Activated T-helper 2 cell treated with anti-CD3 and anti-CD28 coated beads, Interferon-gamma antibody, Interleukin-2, Interleukin-4, amounts not matched to agents 10 μg/mL and 5 μg/mL and 100 μg/mL, durations not matched to agents 14 hours and 24 hours and 36 hours (primary cell): ENCODE data around the gene A2M. TPM values are rescaled to one million over a fixed set of nuclear protein-coding genes. Genes with fewer than 3 reads are reported as not detected.

ENCODE experiments used
- DNase-seq: peaks from one replicate; pipeline ENCODE4 v3.0.0; 2021; ENCODE audit warnings: low spot score
- H3K27ac Mint-ChIP-seq: one replicate; pipeline ENCODE4 v1.8.0; 2021; ENCODE audit warnings: mixed read lengths
- H3K27me3 Mint-ChIP-seq: one replicate; pipeline ENCODE4 v1.8.0; 2021; ENCODE audit warnings: low read depth, mixed read lengths
- H3K36me3 Mint-ChIP-seq: one replicate; pipeline ENCODE4 v1.8.0; 2021; ENCODE audit warnings: low read depth, mixed read lengths
- H3K4me1 Mint-ChIP-seq: one replicate; pipeline ENCODE4 v1.8.0; 2021; ENCODE audit warnings: low read depth, mixed read lengths
- H3K4me3 Mint-ChIP-seq: one replicate; pipeline ENCODE4 v1.8.0; 2021; ENCODE audit warnings: low read depth, mild to moderate bottlenecking, moderate library complexity, mixed read lengths
- H3K9me3 Mint-ChIP-seq: one replicate; pipeline ENCODE4 v1.8.0; 2021; ENCODE audit warnings: mixed read lengths
- intact Hi-C: fragments of 100-400 bp; cut with micrococcal nuclease; formaldehyde crosslinking; loops from one replicate; pipeline ENCODE4 v1.15.1; 2023
- total RNA-seq: library from RNA; stranded (reverse); gene quantifications from 2 replicates; pipeline ENCODE4 v1.2.3, GENCODE V29; 2022

A2M gene
- total RNA-seq, 1 donor from 2014 or later = not detected

DNA sequence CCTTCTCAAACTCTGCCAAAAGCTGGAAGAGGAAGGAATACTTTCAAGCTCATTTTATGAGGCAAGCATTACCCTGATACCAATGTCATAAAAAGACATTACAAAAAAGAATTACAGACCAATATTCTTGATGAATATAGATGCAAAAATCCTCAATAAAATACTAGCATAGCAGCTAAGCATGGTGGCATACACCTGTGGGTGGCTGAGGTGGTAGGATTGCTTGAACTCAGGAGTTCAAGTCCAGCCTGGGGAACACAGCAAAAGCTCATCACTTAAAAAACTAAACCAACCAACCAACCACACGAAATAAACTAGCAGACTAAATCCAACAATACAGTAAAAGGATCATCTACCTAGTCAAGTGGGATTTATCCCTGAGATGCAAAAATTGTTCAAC, 29.6 kb downstream of the A2M start:
- Mint-ChIP-seq H3K9me3 (peaks cover 14% of the 10 kb centered on the region), H3K36me3 (no peaks in the 10 kb centered on the region), H3K4me3 (no peak overlapping the region), H3K4me1 (no peaks in the 10 kb centered on the region), H3K27ac (no peak overlapping the region), H3K27me3 (peaks cover 9% of the 10 kb centered on the region)
- intact Hi-C loops = no loop called here
- no peak for DNase-seq

DNA sequence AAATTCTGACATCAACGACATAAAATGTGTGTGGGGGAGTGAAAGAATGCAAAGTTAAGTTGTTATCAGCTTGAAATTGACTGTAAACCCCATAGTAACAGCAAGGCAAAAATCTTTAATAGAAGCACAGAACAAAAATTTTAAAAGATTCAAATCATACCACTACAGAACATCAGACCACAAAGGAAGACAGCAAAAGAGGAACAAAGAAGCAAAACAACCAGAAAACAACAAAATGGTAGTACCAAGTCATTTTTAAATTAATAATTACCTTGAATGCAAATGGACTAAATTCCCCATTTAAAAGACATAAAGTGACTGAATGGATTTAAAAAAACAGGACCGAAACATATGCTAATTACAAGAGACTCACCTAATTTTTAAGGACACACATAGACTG, 31.3 kb downstream of the A2M start:
- Mint-ChIP-seq H3K4me1 (no peaks in the 10 kb centered on the region), H3K9me3 (peaks cover 14% of the 10 kb centered on the region), H3K4me3 (no peak overlapping the region), H3K27me3 (peaks cover 12% of the 10 kb centered on the region), H3K36me3 (no peaks in the 10 kb centered on the region), H3K27ac (no peak overlapping the region)
- no peak for DNase-seq
- intact Hi-C loops = no loop called here

DNA sequence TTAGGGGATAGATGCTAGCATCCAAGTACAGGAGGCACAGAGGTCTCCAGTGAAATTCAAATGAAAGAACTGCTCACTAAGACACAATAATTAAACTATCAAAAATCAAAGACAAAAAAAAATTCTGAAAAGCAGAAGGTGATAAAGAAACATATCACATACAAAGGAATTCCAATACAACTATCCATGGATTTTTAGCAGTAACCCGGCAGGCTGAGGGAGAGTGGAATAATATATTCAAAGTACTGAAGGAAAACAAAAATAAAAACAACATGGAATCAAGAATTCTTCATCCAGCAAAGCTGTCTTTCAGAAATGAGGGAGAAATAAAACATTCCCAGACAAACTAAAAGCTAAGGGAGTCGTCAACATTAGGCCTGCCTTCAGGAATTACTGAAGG, 31.9 kb downstream of the A2M start:
- H3K9me3 Mint-ChIP-seq = peaks cover 14% of the 10 kb centered on the region
- no peak for DNase-seq
- intact Hi-C loops = no loop called here
- no peaks in the 10 kb centered on the region for H3K36me3 Mint-ChIP-seq
- no peaks in the 10 kb centered on the region for H3K4me1 Mint-ChIP-seq
- H3K27ac Mint-ChIP-seq = no peak overlapping the region
- peaks cover 12% of the 10 kb centered on the region for H3K27me3 Mint-ChIP-seq
- H3K4me3 Mint-ChIP-seq = no peak overlapping the region

DNA sequence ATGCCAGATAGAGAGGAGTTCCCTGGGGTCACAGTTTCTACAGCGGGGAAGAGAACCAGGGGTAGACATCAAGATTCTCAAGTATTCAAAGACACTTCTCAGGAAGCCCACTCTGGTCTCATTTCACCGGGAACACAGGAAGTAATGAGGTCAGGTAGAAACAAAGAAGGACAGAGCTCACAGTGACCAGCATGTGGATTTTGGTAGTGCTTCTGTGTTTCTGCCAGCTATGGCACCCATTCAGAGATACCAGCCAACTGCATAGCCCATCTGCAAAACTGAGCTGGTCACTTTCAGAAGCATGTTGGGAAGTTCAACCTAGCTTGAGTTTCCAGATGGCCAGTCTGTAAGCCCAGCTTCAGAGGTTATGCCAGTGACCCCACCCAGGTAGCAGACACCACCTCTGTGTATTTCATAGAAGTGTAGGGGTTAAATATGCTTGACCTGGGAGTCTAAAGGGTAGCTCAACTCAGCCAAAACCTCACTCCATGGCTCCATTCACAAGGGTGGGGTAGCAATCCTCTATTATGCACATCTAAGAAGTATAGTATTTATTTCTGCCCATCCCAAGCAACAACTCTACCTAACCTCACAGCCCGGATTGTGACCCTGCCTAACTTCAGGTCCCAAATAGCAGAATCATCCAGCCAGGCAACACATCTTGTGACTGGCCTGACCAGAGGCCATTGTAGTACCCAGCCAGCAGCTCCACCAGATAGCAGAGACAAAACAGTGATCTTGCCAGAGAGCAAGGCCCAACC, 33.9 kb downstream of the A2M start:
- no peaks in the 10 kb centered on the region for H3K4me1 Mint-ChIP-seq
- peaks cover 14% of the 10 kb centered on the region for H3K9me3 Mint-ChIP-seq
- no peaks in the 10 kb centered on the region for H3K36me3 Mint-ChIP-seq
- no peak for DNase-seq
- intact Hi-C loops = no loop called here
- peaks cover 15% of the 10 kb centered on the region for H3K27me3 Mint-ChIP-seq
- no peak overlapping the region for H3K4me3 Mint-ChIP-seq
- H3K27ac Mint-ChIP-seq = no peak overlapping the region

DNA sequence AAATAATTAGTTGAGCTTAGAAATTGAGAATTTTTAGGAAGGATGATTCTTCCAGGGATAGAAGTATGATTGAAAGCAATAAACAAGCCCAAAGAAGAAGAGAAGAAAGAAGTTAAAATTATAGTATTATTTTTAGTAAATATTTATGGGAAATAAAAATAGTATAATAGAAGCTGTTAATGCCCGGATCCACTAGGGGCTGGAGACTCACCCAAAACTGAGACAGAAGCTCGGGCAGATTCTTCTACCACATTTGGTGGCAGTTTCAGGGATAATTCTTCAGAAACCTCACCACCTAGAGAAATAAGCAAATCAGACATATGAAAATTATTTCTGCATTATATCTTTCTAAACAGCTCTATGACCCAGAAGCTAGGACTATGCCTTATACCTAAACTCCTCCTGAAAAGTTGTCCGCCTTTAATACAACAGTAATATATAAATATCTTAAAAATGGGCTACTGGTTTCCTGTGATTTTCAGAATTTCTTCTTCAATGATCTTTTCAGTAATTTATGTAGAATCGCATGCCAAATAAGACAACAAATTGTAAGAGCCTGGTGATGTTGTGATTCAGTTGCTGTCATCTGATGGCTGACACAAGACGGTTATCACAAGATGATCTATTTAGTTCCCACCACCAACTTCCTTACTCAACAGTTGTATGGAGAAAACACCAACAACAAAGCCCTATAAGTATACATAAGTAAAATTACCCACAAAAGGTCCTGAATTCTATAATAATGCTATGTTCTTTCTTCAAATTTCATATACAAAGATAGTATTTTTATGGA, 35.6 kb downstream of the A2M start:
- no peaks in the 10 kb centered on the region for H3K36me3 Mint-ChIP-seq
- H3K9me3 Mint-ChIP-seq = peaks cover 14% of the 10 kb centered on the region
- no peak for DNase-seq
- peaks cover 14% of the 10 kb centered on the region for H3K27me3 Mint-ChIP-seq
- H3K4me1 Mint-ChIP-seq = no peaks in the 10 kb centered on the region
- H3K4me3 Mint-ChIP-seq = no peak overlapping the region
- no peak overlapping the region for H3K27ac Mint-ChIP-seq
- intact Hi-C loops = no loop called here

GRCh38 chr12:9079082-9079481, 36.6 kb downstream of the A2M start:
- H3K9me3 Mint-ChIP-seq = peaks cover 8% of the 10 kb centered on the region
- no peak overlapping the region for H3K27ac Mint-ChIP-seq
- no peaks in the 10 kb centered on the region for H3K4me1 Mint-ChIP-seq
- peaks cover 11% of the 10 kb centered on the region for H3K27me3 Mint-ChIP-seq
- H3K4me3 Mint-ChIP-seq = no peak overlapping the region
- H3K36me3 Mint-ChIP-seq = no peaks in the 10 kb centered on the region
- DNase-seq = no peak
- intact Hi-C loops = no loop called here

GRCh38 chr12:9077152-9078031, 38.3 kb downstream of the A2M start:
- H3K9me3 Mint-ChIP-seq = no peaks in the 10 kb centered on the region
- peaks cover 7% of the 10 kb centered on the region for H3K27me3 Mint-ChIP-seq
- intact Hi-C loops = no loop called here
- H3K4me1 Mint-ChIP-seq = no peaks in the 10 kb centered on the region
- no peaks in the 10 kb centered on the region for H3K36me3 Mint-ChIP-seq
- H3K27ac Mint-ChIP-seq = no peak overlapping the region
- no peak overlapping the region for H3K4me3 Mint-ChIP-seq
- DNase-seq = no peak

DNA sequence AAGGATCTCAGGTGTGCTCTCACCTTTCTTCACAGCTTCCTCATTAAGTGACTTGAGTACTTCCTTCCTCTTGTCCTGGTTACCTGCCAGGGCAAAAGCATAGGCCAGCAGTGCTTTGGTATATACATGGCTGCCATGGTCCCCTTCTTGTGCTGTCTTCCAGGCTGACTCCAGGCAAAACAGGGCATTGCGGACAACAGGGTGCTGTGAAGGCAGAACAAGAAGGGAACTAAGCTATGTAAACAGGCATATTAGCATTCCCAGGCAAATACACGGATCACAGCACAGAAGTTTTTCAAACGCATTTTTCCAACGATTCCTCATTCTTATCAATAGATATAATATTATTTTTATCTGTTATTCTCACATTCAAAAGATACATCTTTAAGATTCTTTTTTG, 39.0 kb downstream of the A2M start:
- Mint-ChIP-seq H3K4me1 (no peaks in the 10 kb centered on the region), H3K9me3 (no peaks in the 10 kb centered on the region), H3K36me3 (no peaks in the 10 kb centered on the region), H3K4me3 (no peak overlapping the region), H3K27me3 (peaks cover 7% of the 10 kb centered on the region), H3K27ac (no peak overlapping the region)
- intact Hi-C loops = no loop called here
- DNase-seq = no peak

GRCh38 chr12:9075138-9075535, 40.6 kb downstream of the A2M start:
- no peak overlapping the region for H3K27ac Mint-ChIP-seq
- H3K9me3 Mint-ChIP-seq = no peaks in the 10 kb centered on the region
- H3K27me3 Mint-ChIP-seq = peaks cover 9% of the 10 kb centered on the region
- intact Hi-C loops = no loop called here
- H3K36me3 Mint-ChIP-seq = no peaks in the 10 kb centered on the region
- H3K4me3 Mint-ChIP-seq = no peak overlapping the region
- no peak for DNase-seq
- no peaks in the 10 kb centered on the region for H3K4me1 Mint-ChIP-seq

DNA sequence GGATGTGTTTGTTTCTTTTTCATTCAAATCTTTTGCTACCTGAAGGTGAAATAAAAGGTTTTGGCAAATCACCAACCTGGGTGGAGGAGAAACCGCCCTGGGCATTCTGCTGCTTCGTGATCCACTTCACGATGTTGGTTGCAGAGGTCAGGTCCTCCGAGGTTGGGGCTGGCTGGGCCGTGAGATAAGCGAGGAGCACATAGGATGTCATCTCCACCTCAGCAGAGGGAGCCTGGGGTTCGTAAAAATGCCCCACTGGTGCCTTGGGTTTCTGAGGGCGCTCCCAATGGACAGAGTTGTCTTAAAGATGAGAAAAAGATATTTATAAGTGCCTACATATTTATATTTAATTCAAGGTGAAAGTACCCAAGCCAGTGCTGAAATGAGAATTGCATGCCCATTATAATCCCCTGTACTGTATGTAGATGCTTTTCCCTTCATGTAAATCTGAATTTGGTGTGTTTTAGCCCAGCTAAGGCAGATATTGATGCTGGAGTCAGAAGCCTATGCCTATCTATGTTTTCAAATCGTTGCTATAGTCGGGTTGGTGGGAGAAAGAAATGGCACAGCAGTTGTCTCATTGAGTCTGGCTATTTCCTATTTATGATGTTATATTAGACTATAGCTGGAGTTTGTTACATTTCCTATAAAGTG, 41.1 kb downstream of the A2M start:
- no peak for DNase-seq
- no peak overlapping the region for H3K27ac Mint-ChIP-seq
- intact Hi-C loops = no loop called here
- no peaks in the 10 kb centered on the region for H3K9me3 Mint-ChIP-seq
- H3K4me3 Mint-ChIP-seq = no peak overlapping the region
- no peaks in the 10 kb centered on the region for H3K36me3 Mint-ChIP-seq
- H3K27me3 Mint-ChIP-seq = peaks cover 7% of the 10 kb centered on the region
- no peaks in the 10 kb centered on the region for H3K4me1 Mint-ChIP-seq

DNA sequence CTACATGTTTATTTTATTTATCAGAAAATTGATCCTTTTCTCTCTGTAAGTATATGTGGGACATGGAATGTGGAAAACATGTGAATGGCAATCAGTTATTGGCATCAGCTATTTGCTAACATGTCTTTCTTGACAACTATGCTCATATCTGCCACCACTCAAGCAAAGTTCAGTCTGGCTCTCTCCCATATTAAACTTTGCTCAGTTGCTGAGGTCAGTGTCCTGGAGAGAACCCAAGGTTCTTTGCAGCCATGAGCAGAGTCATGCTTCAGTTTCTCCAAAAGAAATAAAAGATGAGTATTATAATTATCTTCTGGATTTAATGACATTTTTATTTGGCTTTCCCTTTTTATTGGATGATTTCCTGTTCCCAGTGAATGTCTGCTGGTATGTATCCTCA, 42.6 kb downstream of the A2M start:
- H3K27me3 Mint-ChIP-seq = peaks cover 2% of the 10 kb centered on the region
- H3K4me3 Mint-ChIP-seq = no peak overlapping the region
- intact Hi-C loops = no loop called here
- no peaks in the 10 kb centered on the region for H3K4me1 Mint-ChIP-seq
- no peak overlapping the region for H3K27ac Mint-ChIP-seq
- DNase-seq = no peak
- H3K9me3 Mint-ChIP-seq = no peaks in the 10 kb centered on the region
- no peaks in the 10 kb centered on the region for H3K36me3 Mint-ChIP-seq

DNA sequence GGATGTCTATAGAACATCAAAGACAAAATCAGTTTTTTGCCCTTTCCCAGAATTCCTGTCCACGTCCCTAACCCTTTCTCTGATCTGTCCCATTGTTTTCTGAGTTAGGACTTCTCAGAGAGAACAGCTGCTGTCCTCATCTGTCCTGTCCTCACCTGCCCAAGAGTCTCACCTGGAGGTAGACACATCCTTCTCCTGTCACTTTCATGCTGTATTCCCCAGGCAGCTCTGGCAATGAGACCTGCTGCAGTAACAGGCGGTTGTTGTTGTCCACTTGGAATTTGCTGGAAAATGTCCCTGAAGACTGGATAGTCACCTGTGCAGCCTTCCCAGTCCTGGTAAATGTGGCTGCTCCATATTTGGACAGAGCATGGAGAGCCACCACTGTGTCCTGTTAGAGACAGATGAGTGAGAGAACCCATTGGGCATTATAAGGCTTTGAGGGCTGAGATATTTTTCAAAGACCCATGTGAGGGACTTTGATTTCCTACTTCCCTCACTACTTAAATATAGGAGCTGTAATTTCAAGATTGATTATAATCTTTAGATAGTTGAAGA, 43.2 kb downstream of the A2M start:
- no peaks in the 10 kb centered on the region for H3K4me1 Mint-ChIP-seq
- DNase-seq = no peak
- H3K9me3 Mint-ChIP-seq = no peaks in the 10 kb centered on the region
- no peak overlapping the region for H3K4me3 Mint-ChIP-seq
- intact Hi-C loops = no loop called here
- peaks cover 2% of the 10 kb centered on the region for H3K27me3 Mint-ChIP-seq
- no peaks in the 10 kb centered on the region for H3K36me3 Mint-ChIP-seq
- H3K27ac Mint-ChIP-seq = no peak overlapping the region
